Measurements from ENCODE around the gene PIAS4. TPM values are rescaled to one million over a fixed set of nuclear protein-coding genes. Genes with fewer than 3 reads are reported as not detected.
A peak's percentile ranks its signal among the peaks of the same experiment; 100 is the strongest.

PIAS4 gene
- total and polyA plus RNA-seq, 2 of the 13 experiments (the other 11 are each of a cell fraction or from before 2014, with no cell fraction given): 9.0 to 20.1 TPM

GRCh38 chr19:3984908-3985642 is 22.5 kb upstream of the PIAS4 start, which contains the start of gene EEF2 (continued):
- TF ChIP-seq ZNF75D (CRISPR knock-in tag; IDR thresholded peaks at IDR 0.05; ENCODE audit: borderline replicate concordance): no peak
- peak; percentile 77 for TF ChIP-seq GATAD1 (CRISPR knock-in tag; IDR thresholded peaks at IDR 0.05)
- peak; percentile 83 for TF ChIP-seq ZNF331 (CRISPR knock-in tag; IDR thresholded peaks at IDR 0.05)
- TF ChIP-seq FIP1L1 (IDR thresholded peaks at IDR 0.05; ENCODE audit: borderline replicate concordance, insufficient read depth, low read depth, low read length): peak; percentile 88; the same call in 1 of the 2 replicates
- peak; percentile 62; the same call in 1 of the 2 replicates for TF ChIP-seq BRCA1 (CRISPR knock-in tag; IDR thresholded peaks at IDR 0.05)
- 0 out of 2 replicates have a peak, but pooled peaks have one; percentile 61 for TF ChIP-seq ZNF570 (CRISPR knock-in tag; IDR thresholded peaks at IDR 0.05; ENCODE audit: borderline replicate concordance)
- TF ChIP-seq ZHX2 (IDR thresholded peaks at IDR 0.05; ENCODE audit: low read depth): peak; percentile 75
- TF ChIP-seq ZHX2 (CRISPR knock-in tag; IDR thresholded peaks at IDR 0.05; ENCODE audit: borderline replicate concordance): peak; percentile 80; the same call in 1 of the 2 replicates
- TF ChIP-seq TCF7 (IDR thresholded peaks at IDR 0.05; ENCODE audit: low read depth): no peak
- TF ChIP-seq MAFG (CRISPR knock-in tag; IDR thresholded peaks at IDR 0.05): 0 out of 2 replicates have a peak, but pooled peaks have one; percentile 56
- TF ChIP-seq ZNF660 (CRISPR knock-in tag; IDR thresholded peaks at IDR 0.05; ENCODE audit: borderline replicate concordance, low read depth): no peak; the same call in 1 of the 2 replicates
- TF ChIP-seq, protein P1, sequence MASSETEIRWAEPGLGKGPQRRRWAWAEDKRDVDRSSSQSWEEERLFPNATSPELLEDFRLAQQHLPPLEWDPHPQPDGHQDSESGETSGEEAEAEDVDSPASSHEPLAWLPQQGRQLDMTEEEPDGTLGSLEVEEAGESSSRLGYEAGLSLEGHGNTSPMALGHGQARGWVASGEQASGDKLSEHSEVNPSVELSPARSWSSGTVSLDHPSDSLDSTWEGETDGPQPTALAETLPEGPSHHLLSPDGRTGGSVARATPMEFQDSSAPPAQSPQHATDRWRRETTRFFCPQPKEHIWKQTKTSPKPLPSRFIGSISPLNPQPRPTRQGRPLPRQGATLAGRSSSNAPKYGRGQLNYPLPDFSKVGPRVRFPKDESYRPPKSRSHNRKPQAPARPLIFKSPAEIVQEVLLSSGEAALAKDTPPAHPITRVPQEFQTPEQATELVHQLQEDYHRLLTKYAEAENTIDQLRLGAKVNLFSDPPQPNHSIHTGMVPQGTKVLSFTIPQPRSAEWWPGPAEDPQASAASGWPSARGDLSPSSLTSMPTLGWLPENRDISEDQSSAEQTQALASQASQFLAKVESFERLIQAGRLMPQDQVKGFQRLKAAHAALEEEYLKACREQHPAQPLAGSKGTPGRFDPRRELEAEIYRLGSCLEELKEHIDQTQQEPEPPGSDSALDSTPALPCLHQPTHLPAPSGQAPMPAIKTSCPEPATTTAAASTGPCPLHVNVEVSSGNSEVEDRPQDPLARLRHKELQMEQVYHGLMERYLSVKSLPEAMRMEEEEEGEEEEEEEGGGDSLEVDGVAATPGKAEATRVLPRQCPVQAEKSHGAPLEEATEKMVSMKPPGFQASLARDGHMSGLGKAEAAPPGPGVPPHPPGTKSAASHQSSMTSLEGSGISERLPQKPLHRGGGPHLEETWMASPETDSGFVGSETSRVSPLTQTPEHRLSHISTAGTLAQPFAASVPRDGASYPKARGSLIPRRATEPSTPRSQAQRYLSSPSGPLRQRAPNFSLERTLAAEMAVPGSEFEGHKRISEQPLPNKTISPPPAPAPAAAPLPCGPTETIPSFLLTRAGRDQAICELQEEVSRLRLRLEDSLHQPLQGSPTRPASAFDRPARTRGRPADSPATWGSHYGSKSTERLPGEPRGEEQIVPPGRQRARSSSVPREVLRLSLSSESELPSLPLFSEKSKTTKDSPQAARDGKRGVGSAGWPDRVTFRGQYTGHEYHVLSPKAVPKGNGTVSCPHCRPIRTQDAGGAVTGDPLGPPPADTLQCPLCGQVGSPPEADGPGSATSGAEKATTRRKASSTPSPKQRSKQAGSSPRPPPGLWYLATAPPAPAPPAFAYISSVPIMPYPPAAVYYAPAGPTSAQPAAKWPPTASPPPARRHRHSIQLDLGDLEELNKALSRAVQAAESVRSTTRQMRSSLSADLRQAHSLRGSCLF (CRISPR knock-in tag; IDR thresholded peaks at IDR 0.05; ENCODE audit: borderline replicate concordance): no peak
- no peak for TF ChIP-seq ZFP36 (IDR thresholded peaks at IDR 0.05; ENCODE audit: borderline replicate concordance, low read depth, low read length, partially characterized antibody)
- TF ChIP-seq ZNF547 (CRISPR knock-in tag; IDR thresholded peaks at IDR 0.05): peak; percentile 87
- TF ChIP-seq MED1 (CRISPR knock-in tag; IDR thresholded peaks at IDR 0.05): no peak; the same call in 1 of the 2 replicates
- TF ChIP-seq, protein P2, sequence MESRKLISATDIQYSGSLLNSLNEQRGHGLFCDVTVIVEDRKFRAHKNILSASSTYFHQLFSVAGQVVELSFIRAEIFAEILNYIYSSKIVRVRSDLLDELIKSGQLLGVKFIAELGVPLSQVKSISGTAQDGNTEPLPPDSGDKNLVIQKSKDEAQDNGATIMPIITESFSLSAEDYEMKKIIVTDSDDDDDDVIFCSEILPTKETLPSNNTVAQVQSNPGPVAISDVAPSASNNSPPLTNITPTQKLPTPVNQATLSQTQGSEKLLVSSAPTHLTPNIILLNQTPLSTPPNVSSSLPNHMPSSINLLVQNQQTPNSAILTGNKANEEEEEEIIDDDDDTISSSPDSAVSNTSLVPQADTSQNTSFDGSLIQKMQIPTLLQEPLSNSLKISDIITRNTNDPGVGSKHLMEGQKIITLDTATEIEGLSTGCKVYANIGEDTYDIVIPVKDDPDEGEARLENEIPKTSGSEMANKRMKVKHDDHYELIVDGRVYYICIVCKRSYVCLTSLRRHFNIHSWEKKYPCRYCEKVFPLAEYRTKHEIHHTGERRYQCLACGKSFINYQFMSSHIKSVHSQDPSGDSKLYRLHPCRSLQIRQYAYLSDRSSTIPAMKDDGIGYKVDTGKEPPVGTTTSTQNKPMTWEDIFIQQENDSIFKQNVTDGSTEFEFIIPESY (CRISPR knock-in tag; IDR thresholded peaks at IDR 0.05): peak; percentile 53; the same call in 1 of the 2 replicates

All from HepG2 (cell line).